NOMO-1 treated with DMSO at 0.1 percent for 48 hours (cell line): Measurements from ENCODE around the gene GLI2.

Source experiments
- DNase-seq: peaks from one replicate; lab custom pipeline; 2025; ENCODE audit not compliant: unreplicated experiment; lab: John Stamatoyannopoulos, UW

GLI2 gene

DNA sequence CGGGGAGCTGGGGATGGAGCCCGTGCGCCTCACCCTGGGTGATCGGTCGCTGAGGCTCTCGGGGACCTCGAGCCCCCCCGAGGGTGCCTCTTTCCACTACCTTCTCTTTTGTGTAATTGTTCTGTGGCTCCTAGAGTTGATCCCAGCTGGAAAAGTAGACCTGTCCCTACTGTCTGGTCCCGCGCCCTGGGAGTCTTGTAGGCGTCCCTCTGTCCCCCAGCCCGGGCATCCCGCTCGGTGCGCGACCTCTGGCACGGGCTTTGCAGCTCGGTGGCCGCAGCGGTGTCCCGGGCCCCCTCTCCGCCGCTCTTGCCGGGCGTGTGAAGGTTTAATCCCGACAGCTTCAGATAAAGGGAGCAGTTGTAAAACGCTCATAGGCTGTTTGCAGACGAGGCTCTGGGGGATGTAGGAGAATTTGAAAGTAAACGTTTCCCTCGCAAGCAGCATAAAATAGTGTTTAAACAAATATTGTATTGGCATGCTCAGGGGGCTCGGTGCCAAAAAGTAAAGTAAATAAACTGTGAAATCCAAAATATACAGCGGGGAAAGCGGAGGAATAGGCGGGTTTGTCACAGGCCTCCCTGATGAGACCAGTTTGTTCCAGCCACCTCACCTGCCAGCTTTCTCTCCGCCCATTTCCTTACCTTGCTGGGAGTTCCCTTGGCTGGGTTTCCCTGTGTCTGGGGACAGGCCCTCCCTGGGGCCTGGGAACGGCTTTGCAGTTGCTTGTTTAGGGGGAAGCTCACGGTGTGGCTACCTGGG lies 1.9 kb downstream of the GLI2 start:
- DNase-seq, result no peak

DNA sequence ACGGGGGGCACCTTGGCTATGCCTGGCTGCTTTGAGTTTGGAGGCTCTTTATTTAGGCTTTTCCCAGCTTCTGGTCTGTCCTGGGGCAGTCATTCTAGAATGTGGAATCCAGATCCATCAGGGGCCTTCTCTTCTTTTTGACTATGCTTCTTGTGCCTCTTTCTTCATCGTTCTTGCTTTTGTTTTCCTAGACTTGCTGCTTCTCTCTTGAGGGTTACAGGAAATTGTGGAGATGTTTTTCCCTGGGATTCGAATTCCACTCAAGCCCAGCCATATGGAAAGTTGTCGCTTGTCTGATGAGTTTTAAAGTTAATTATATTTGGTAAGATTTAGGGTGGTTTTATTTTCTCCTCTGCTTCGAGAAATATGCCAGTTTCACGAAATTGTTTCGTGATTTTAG lies 2.4 kb downstream of the GLI2 start:
- no peak for DNase-seq

DNA sequence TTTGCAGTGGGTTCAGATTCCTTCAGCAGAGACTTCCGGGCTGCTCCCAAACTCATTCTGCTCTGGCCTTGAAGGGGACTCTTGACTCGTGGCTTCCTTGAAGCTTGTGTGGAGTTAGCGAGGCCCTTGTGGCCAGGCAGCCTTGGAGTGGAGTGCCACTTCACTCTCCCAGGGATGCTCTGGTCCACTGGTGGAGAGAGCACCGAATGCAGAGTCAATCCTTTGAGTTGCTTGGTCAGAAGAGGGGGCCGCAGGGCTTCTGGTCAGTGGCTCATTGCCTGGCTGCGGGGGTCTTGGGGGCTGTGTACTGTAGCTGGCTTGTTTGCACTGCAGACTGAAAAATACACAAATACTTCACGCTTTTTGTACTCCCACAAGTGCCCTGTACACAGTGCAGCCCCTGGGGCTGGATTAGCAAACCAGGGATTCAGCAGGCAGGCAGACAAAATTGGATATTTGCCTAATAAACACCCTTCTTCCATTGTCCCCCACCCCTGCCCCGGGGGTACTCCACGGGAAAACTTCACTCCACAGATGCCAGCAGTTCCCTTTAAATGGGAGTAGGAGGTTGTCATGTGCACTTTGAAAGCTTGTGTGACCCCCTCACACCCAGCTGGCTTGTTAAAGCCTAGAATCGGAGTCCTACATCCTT lies 3.2 kb downstream of the GLI2 start:
- no peak for DNase-seq

DNA sequence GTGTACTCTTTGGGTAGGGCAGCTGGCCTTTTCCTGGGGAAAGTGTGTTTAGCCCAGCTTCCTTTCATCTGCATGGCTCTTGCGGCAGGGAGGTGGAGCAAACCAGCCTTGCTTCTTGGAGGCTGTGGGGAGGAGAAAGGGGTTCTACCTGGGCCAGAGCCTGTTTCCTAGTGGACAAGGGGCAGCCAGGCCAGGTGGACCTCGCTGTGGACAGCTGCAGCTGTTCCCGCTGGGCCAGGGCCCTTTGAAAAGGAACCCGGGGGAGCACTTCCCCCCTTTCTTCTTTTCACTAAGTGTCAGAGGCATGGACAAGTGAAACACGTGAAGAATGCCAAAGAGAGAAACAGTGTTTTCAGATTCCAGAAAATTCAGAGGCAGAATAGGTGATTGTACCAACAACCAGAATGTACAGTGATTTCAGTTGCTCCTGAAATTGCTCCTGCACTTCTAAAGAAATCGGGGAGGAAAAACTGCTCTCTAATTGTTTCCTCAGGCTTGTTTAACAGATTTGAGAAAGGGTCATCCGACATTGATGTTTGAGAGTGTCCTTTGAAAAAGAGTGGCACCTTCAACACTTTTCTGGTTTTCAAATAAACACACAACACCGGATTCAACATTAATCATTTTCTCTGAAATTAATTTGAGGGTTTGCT lies 3.9 kb downstream of the GLI2 start:
- no peak for DNase-seq

DNA sequence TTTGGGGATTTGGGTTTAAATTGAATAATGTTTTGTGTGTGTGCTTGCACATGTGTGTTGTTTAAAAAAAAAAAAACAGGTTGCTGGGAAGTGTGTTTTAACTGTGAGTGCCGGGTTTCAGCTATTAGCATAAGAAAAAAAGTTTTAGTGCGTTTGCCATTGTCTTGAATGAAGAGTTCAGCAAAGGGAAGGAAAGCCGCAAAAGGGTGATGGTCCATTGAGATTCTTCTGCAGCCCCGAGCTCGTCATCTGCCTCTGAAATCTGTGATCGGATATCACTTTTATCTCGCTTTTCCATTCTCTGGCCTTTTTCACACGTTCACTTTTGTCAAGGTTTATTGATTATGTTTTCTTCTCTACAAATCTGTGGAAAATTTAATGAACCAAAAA lies 4.7 kb downstream of the GLI2 start:
- no peak for DNase-seq

- DNase-seq, result no peak
Measured at GRCh38 chr2:120740765-120741524, 5.3 kb downstream of the GLI2 start.

GRCh38 chr2:120741571-120742561 lies 6.2 kb downstream of the GLI2 start:
- no peak for DNase-seq

- no peak for DNase-seq
Measured at GRCh38 chr2:120743657-120744056, 8.0 kb downstream of the GLI2 start.

DNA sequence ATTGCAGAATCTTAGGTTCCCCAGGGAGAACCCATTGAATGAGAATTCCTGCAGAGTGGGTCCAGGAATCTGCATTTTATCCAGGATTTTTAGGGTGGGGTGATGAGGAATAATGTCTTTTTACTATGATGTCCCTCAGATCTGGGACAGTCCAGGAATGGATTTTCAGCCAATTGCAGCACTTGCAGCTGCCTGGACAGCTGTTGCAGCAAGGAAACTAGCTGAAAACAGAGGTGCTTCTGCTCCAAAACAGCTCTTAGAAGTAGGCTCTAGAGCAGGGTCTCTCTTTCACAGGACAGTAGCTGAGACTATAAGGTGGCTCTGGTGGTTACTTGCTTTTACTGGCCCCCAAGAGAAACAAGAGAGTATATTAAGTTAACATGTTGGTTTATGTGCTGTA lies 9.1 kb downstream of the GLI2 start:
- DNase-seq, result no peak

DNA sequence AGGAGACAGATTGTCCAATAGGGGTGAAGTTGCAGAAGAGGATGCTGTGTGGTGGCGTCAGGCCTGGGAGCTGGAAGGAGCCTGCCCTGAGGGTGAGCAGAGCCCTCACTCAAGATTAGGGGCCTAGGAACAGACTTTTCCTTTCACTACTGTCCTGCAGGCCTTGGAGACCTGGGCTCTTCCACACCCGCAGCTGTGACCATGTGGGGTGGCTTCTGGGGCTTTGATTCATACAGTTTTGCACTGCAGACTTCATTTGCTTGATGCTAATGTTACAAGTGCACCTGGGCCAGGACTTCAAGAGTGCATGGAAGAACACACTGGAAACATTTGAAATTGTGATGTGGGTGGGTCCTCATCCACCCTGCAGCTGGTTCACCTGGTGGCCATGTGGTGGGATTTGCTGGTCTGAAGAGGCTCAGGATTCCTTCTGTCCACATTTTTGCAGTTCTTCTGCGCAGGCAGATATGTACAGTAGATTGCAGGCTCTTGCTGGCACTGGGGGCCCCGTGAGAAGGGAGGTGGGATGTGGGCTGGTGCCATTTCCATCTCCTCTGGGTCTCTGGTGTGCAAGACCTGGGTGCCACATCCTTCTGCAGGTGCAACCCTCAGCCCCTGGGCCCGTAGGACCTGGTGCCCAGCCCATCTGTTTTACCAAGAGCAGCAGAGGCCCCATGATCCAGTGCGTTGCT lies 9.9 kb downstream of the GLI2 start:
- no peak for DNase-seq

GRCh38 chr2:120746144-120746543 lies 10.5 kb downstream of the GLI2 start:
- DNase-seq, result no peak

- no peak for DNase-seq
Measured at GRCh38 chr2:120747281-120747680, 11.6 kb downstream of the GLI2 start.

- no peak for DNase-seq
Measured at GRCh38 chr2:120747706-120748105, 12.0 kb downstream of the GLI2 start.

GRCh38 chr2:120748310-120748709 lies 12.6 kb downstream of the GLI2 start:
- DNase-seq, result no peak

DNA sequence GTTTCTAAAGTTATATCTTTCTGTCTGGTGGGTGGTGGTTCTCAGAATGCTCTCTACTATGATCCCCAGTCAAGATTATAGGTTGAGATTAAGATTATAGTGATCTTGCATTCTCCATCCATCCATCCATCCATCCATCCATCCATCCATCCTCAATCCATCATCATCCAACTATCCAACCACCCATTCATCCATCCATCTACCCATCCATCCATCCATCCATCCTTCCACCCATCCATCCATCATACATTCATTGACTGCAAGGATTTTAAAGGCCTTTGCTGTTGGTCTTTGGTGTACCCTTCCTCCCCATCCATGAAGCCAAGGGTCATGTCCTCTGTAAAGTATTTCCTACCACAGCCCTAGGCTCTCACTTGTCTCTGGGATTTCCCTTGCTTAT lies 13.1 kb downstream of the GLI2 start:
- no peak for DNase-seq

- DNase-seq, result no peak
Measured at GRCh38 chr2:120749506-120750431, 14.1 kb downstream of the GLI2 start.

DNA sequence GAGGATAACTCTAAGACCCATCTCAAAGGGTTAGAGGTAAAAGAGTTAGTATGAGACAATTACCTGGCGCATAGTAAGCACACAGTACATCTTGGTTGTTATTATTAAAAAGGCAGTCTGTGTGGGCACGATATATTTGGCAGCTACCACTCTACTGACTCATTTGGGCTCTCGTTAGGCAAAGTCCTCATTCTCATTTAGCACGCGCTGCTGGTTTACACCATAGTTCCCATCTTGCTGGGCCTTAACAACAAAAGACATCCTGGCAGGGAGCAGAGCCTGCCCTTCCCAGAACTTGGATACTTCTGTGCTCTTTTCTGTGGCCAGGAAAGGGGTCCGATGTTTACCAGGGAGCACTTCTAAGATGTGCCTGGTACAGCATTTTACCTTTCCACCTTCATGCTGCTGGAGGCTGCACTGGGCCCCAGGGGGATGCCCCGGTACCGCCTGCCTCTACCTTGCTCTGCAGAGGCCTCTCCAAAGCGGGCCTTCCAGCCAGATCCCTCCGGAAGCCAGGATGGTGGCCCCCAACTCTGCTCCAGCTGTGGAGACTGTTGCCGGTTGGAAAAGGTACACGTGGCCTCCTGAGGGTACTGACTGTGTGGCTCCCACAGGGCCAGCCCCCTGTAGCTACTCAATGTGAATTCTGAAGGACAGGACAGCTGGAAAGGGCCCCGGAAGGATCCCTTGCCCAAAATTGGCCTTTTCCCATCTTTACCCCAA lies 15.0 kb downstream of the GLI2 start:
- DNase-seq, result no peak

DNA sequence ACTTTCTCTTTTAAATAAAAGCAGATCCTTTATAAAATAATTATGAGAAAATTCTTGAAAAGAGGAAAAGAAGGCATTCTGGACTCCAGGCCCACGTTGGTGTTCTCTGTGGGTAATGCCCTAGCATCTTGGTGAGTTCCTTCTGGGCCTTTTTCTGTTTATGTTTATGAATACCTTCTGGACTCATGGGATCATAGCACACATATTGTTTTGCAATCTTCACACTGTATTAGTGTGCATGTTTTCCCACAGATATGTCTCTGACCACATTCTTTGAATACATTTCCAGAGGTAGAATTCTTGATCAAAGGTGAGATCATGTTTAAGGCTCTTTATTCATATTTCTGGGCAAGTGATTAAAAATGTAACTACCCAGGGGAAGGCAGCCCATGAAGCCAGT lies 15.9 kb downstream of the GLI2 start:
- DNase-seq, result no peak
